ENCODE data around the gene ATF6B. TPM values are rescaled to one million over a fixed set of nuclear protein-coding genes. Genes with fewer than 3 reads are reported as not detected.

The ATF6B gene
- total and polyA plus RNA-seq, 2 of the 8 experiments (the other 6 are each of a cell fraction or from before 2014, with no cell fraction given), result 38.1 to 42.2 TPM

DNA sequence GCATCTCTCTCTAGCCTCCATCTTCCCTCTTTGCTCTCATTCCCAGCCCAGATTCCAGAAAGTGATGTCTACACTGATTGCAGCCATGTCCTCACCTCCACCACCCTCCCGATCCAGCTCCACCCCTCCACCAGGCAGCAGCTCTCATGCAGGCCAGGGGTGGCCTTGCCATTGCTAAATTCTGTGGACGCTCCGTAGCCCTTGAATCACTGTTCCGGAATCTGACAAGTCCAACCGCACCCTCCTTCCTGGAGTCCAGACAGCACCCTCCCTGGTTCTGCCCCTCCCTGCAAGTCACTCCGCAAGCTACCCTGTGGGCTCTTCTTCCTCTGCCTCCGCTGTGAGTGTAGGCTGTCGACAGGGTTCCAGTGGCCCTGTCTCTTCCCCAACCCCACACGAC, 45.1 kb downstream of the ATF6B start (continued):
- TF ChIP-seq CTBP2 (IDR thresholded peaks at IDR 0.05; ENCODE audit: borderline replicate concordance, insufficient read depth, insufficient read length, low read length) (no peak), JUND (IDR thresholded peaks at IDR 0.05; ENCODE audit: low read length) (no peak), POU5F1 (IDR thresholded peaks at IDR 0.05; ENCODE audit: low read depth, low read length) (no peak), POLR2A (IDR thresholded peaks at IDR 0.05; ENCODE audit: control extremely low read depth in 1 of 2, low read depth in 2 of 2, low read length in 2 of 2) (no peak), RFX5 (IDR thresholded peaks at IDR 0.05; ENCODE audit: borderline replicate concordance, low read depth, low read length) (no peak), SP2 (IDR thresholded peaks at IDR 0.05; ENCODE audit: low read length) (no peak), BACH1 (IDR thresholded peaks at IDR 0.05; ENCODE audit: low read length) (no peak)

Measured in H1 (cell line).